ENCODE results near the gene TREM2. TPM values are rescaled to one million over a fixed set of nuclear protein-coding genes. Genes with fewer than 3 reads are reported as not detected.

The TREM2 gene
- total and polyA plus RNA-seq, 4 experiments from 2014 or later, result 2.7 to 4.0 TPM; not detected in 2

DNA sequence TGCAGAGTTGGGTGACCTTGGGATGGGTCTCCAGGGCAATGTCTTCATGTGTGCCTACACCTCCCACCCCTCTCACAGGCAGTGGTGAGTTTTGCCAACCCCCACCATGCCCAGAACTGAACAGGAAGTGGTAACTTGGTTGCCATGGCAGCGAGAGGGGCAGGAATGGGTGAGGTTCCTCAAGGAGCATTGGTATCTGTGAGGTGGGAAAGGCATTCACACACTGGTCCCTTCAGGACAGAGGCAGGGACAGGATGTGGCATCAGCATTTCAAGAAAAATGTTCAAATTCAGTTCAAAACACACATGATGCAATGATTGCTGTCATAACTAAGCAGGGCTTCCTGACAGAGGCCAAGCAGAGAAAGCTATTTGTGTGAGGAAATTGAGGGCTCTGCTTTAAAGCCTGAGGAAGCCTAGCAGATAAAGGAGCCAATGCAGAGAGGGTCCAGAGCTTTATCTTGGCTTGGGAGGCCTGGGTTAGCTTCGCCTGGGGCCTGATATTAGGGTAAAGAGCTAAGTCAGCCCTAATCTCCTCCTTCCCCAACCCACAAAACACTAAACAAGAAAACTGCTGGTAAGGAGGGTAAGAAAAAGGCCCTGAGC, 37.5 kb upstream of the TREM2 start:
- peaks cover 0 to 3% (median 0%) of the 10 kb centered on the region in 8 donors for H3K9me3 Mint-ChIP-seq

DNA sequence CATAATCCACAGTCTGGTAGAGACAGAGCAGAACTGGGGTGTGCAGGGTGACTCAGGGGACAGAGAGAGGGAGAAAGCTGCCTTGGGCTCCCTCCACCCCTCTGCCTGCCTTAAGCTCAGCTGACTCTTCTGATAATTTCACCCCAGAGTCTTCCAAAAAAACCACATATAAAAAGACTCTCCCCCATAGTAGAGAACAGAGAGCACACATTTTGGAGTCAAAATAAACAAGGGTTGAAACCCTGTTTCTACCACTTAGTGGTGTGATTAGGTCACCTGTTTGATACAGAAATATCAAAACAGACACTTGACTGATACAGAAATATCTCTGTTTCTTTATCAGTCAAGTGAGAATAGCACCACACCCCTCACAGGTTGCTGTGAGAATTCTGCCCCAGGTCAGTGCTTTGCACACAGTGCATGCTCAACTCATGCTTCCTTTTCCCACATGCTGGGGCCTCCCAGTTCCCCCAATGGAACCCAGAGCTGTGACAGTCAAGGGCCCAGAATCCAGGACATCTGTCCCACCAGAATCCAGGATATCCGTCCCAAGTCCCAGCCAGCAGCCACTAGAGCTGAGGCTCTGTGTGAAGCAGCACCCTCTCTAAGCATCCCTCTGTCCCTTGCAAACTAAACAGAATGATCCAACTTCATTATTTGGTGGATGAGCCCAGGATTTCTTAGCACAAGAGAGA, 36.8 kb upstream of the TREM2 start:
- peak overlapping the region; percentile 5 to 19 for H3K4me3 ChIP-seq (ENCODE audit: low read length in 2 of 2)
- CTCF ChIA-PET (ENCODE audit: partially characterized antibody), result interaction anchor here (1.0 to 3.2 kb wide), 8 partner anchors 8 to 160 kb away, joined by 3 to 18 read pairs (median 4); partner anchors contain the start of gene UNC5CL
- peak overlapping the region; percentile 94 to 98 (median 97) for H3K27ac Mint-ChIP-seq
- H3K27me3 Mint-ChIP-seq, result no peaks in the 10 kb centered on the region
- no peaks in the 10 kb centered on the region for H3K9me3 ChIP-seq (ENCODE audit: control insufficient read depth in 1 of 2, low read length in 2 of 2)
- peaks cover 54 to 95% (median 71%) of the 10 kb centered on the region in 4 donors for H3K4me1 Mint-ChIP-seq
- H3K27ac ChIP-seq (ENCODE audit: low read depth, low read length), result peak overlapping the region; percentile 78
- DNase-seq, result peak in 3 of 5 donors; percentile 9 to 35 (median 30)
- H3K36me3 Mint-ChIP-seq, result peaks cover 6 to 11% of the 10 kb centered on the region in 2 donors
- H3K27me3 ChIP-seq (ENCODE audit: insufficient read depth, low read length), result no peaks in the 10 kb centered on the region
- no peaks in the 10 kb centered on the region for H3K36me3 ChIP-seq (ENCODE audit: insufficient read depth, low read length)
- peak overlapping the region; percentile 68 to 86 (median 78) for H3K4me3 Mint-ChIP-seq
- peaks cover 0 to under 1% (median 0%) of the 10 kb centered on the region in 8 donors for H3K9me3 Mint-ChIP-seq
- peaks cover 61% of the 10 kb centered on the region for H3K4me1 ChIP-seq (ENCODE audit: insufficient read depth, low read length)
- intact Hi-C loops (cut with micrococcal nuclease), result loop anchor here (1.0 to 2.0 kb wide), 2 partner anchors 99 to 127 kb away; partner anchors contain the start of genes NFYA and OARD1
- POLR2A ChIA-PET (ENCODE audit: partially characterized antibody), result interaction anchor here (0.7 to 1.8 kb wide), 6 partner anchors 18 to 129 kb away, joined by 3 to 15 read pairs (median 5); partner anchors contain the start of genes NFYA and OARD1

More for the DNA sequence above, 37.5 kb upstream of the TREM2 start:
- Mint-ChIP-seq H3K4me3 (peak overlapping the region; percentile 68 to 86 (median 78)), H3K36me3 (peaks cover 2 to 11% of the 10 kb centered on the region in 2 donors), H3K4me1 (peaks cover 51 to 95% (median 65%) of the 10 kb centered on the region in 4 donors), H3K27ac (peak overlapping the region; percentile 94 to 98 (median 97)), H3K27me3 (no peaks in the 10 kb centered on the region)
- DNase-seq, result peak; percentile 62 to 79 (median 73)
- no peaks in the 10 kb centered on the region for H3K9me3 ChIP-seq (ENCODE audit: control insufficient read depth in 1 of 2, low read length in 2 of 2)
- ChIA-PET CTCF (ENCODE audit: partially characterized antibody) (interaction anchor here (0.8 to 3.2 kb wide), 9 partner anchors 8 to 161 kb away, joined by 3 to 18 read pairs (median 3); partner anchors contain the start of genes NFYA, OARD1 and UNC5CL), POLR2A (ENCODE audit: partially characterized antibody) (interaction anchor here (0.7 to 1.8 kb wide), 7 partner anchors 18 to 144 kb away, joined by 3 to 15 read pairs (median 3); partner anchors contain the start of genes NFYA and OARD1)
- H3K36me3 ChIP-seq (ENCODE audit: insufficient read depth, low read length), result no peaks in the 10 kb centered on the region
- H3K4me3 ChIP-seq (ENCODE audit: low read length in 2 of 2), result peak overlapping the region; percentile 5 to 37
- intact Hi-C loops (cut with micrococcal nuclease), result loop anchor here (1.0 to 2.0 kb wide), 2 partner anchors 98 to 128 kb away; partner anchors contain the start of genes NFYA and OARD1
- peak overlapping the region; percentile 78 for H3K27ac ChIP-seq (ENCODE audit: low read depth, low read length)
- peaks cover 61% of the 10 kb centered on the region for H3K4me1 ChIP-seq (ENCODE audit: insufficient read depth, low read length)
- no peaks in the 10 kb centered on the region for H3K27me3 ChIP-seq (ENCODE audit: insufficient read depth, low read length)

DNA sequence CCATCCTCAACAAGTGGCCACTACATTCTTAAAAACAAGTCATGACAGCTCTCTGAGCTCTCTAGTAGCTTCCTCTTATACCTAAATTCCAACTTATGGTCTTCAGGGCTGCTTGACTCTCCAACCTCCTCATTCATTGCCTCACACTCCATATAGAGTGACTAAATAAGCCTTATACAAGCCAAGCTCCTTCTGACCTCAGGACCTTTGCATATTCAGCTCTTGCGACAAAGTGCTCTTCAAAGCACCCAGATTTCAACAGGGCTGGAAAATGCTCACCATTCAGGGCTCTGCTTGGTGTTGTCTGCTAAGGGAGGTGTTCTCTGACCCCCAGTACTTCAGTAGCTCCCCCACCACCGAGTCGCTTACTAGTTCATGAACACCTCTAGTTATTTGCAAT, 34.3 kb upstream of the TREM2 start:
- intact Hi-C loops (cut with micrococcal nuclease), result no loop called here
- CTCF ChIA-PET (ENCODE audit: partially characterized antibody), result interaction anchor here (0.9 to 3.7 kb wide), 2 partner anchors 15 to 24 kb away, joined by 3 to 26 read pairs; no protein-coding TSS in a partner anchor
- POLR2A ChIA-PET (ENCODE audit: partially characterized antibody), result no interaction called here
- Mint-ChIP-seq H3K27me3 (no peaks in the 10 kb centered on the region), H3K4me3 (no peak overlapping the region), H3K27ac (peak overlapping the region in 6 of 7 donors; percentile 22 to 86 (median 69)), H3K9me3 (no peaks in the 10 kb centered on the region), H3K36me3 (peaks cover 10 to 14% of the 10 kb centered on the region in 2 donors), H3K4me1 (peaks cover 51 to 83% (median 67%) of the 10 kb centered on the region in 4 donors)
- no peak for DNase-seq
- Histone ChIP-seq H3K27ac (ENCODE audit: low read depth, low read length) (no peak overlapping the region), H3K36me3 (ENCODE audit: insufficient read depth, low read length) (no peaks in the 10 kb centered on the region), H3K4me3 (ENCODE audit: low read length in 2 of 2) (no peak overlapping the region), H3K4me1 (ENCODE audit: insufficient read depth, low read length) (peaks cover 41% of the 10 kb centered on the region), H3K27me3 (ENCODE audit: insufficient read depth, low read length) (no peaks in the 10 kb centered on the region), H3K9me3 (ENCODE audit: control insufficient read depth in 1 of 2, low read length in 2 of 2) (no peaks in the 10 kb centered on the region)

- Mint-ChIP-seq H3K27me3 (no peaks in the 10 kb centered on the region), H3K4me1 (peaks cover 25 to 57% (median 42%) of the 10 kb centered on the region in 4 donors), H3K4me3 (no peak overlapping the region), H3K27ac (peak overlapping the region in 6 of 7 donors; percentile 33 to 88 (median 72)), H3K9me3 (peaks cover 0 to 8% (median 3%) of the 10 kb centered on the region in 8 donors), H3K36me3 (peaks cover 10 to 28% of the 10 kb centered on the region in 2 donors)
- ChIA-PET POLR2A (ENCODE audit: partially characterized antibody) (no interaction called here), CTCF (ENCODE audit: partially characterized antibody) (interaction anchor here (3.7 kb wide), 1 partner anchor 12 kb away, joined by 26 read pairs; no protein-coding TSS in a partner anchor)
- no peak for DNase-seq
- no peaks in the 10 kb centered on the region for H3K36me3 ChIP-seq (ENCODE audit: insufficient read depth, low read length)
- H3K27ac ChIP-seq (ENCODE audit: low read depth, low read length), result no peak overlapping the region
- intact Hi-C loops (cut with micrococcal nuclease), result no loop called here
- no peaks in the 10 kb centered on the region for H3K9me3 ChIP-seq (ENCODE audit: control insufficient read depth in 1 of 2, low read length in 2 of 2)
- peaks cover 24% of the 10 kb centered on the region for H3K4me1 ChIP-seq (ENCODE audit: insufficient read depth, low read length)
- H3K4me3 ChIP-seq (ENCODE audit: low read length in 2 of 2), result no peak overlapping the region
- H3K27me3 ChIP-seq (ENCODE audit: insufficient read depth, low read length), result no peaks in the 10 kb centered on the region
Measured at GRCh38 chr6:41194386-41194785, 31.5 kb upstream of the TREM2 start.

DNA sequence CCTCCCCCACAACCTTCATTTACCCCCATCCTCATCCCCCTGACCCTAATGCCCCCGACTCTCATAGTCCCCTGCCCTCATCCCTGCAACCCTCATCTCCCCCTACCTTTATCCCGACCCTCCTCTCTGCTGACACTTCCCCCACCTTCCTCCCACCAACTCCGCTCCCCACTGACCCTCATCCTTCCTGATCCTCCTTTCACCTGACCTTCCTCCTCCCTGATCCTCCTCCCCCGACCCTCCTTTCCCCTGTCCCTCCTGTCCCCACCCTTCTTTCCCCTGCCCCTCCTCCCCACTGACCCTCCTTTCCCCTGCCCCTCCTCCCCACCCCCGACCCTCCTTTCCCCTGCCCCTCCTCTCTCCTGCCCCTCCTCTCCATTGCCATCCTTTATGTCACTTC, 31.0 kb upstream of the TREM2 start:
- Mint-ChIP-seq H3K9me3 (peaks cover 0 to 9% (median 3%) of the 10 kb centered on the region in 8 donors), H3K27ac (peak overlapping the region in 3 of 7 donors; percentile 68 to 81 (median 69)), H3K36me3 (peaks cover 10 to 29% of the 10 kb centered on the region in 2 donors), H3K4me1 (peaks cover 23 to 53% (median 39%) of the 10 kb centered on the region in 4 donors), H3K4me3 (no peak overlapping the region), H3K27me3 (no peaks in the 10 kb centered on the region)
- POLR2A ChIA-PET (ENCODE audit: partially characterized antibody), result no interaction called here
- peaks cover 22% of the 10 kb centered on the region for H3K4me1 ChIP-seq (ENCODE audit: insufficient read depth, low read length)
- DNase-seq, result no peak
- CTCF ChIA-PET (ENCODE audit: partially characterized antibody), result no interaction called here
- H3K27ac ChIP-seq (ENCODE audit: low read depth, low read length), result no peak overlapping the region
- no peaks in the 10 kb centered on the region for H3K27me3 ChIP-seq (ENCODE audit: insufficient read depth, low read length)
- no peak overlapping the region for H3K4me3 ChIP-seq (ENCODE audit: low read length in 2 of 2)
- no peaks in the 10 kb centered on the region for H3K36me3 ChIP-seq (ENCODE audit: insufficient read depth, low read length)
- no peaks in the 10 kb centered on the region for H3K9me3 ChIP-seq (ENCODE audit: control insufficient read depth in 1 of 2, low read length in 2 of 2)
- intact Hi-C loops (cut with micrococcal nuclease), result no loop called here

DNA sequence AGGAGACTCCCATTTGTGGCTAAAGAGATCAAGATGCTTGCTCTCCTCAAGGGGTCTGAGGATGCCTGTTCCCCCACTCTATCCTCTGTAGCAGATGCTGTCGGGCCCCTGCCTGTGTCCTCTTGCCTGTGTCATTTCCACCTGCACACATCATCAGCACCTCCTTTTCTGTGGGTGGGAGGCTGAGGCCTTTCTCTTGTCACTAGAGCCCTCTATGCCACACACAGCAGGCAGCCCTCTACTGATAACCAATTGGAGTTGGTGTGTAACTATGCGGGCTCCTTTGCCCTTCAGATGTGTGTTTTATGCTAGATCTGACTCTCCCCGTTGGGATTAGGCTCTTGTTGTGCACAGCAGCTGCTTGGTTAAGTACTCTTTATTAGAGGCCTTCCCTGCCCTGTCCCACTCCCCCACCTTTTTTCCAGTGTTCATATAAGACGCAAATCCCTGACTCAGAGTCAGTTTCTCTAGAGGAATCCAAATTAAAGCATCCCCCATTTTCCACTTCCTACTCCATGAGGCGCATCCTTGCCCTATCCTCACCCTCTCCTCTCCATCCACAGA, 30.3 kb upstream of the TREM2 start:
- Mint-ChIP-seq H3K4me3 (no peak overlapping the region), H3K9me3 (peaks cover 0 to 9% (median 3%) of the 10 kb centered on the region in 8 donors), H3K27me3 (no peaks in the 10 kb centered on the region), H3K36me3 (peaks cover 10 to 29% of the 10 kb centered on the region in 2 donors), H3K27ac (peak overlapping the region in 4 of 7 donors; percentile 62 to 90 (median 74)), H3K4me1 (peaks cover 28 to 53% (median 40%) of the 10 kb centered on the region in 4 donors)
- no peaks in the 10 kb centered on the region for H3K27me3 ChIP-seq (ENCODE audit: insufficient read depth, low read length)
- no peak overlapping the region for H3K27ac ChIP-seq (ENCODE audit: low read depth, low read length)
- no peaks in the 10 kb centered on the region for H3K36me3 ChIP-seq (ENCODE audit: insufficient read depth, low read length)
- DNase-seq, result no peak
- H3K4me3 ChIP-seq (ENCODE audit: low read length in 2 of 2), result no peak overlapping the region
- ChIA-PET POLR2A (ENCODE audit: partially characterized antibody) (no interaction called here), CTCF (ENCODE audit: partially characterized antibody) (no interaction called here)
- intact Hi-C loops (cut with micrococcal nuclease), result no loop called here
- no peaks in the 10 kb centered on the region for H3K9me3 ChIP-seq (ENCODE audit: control insufficient read depth in 1 of 2, low read length in 2 of 2)
- H3K4me1 ChIP-seq (ENCODE audit: insufficient read depth, low read length), result peaks cover 22% of the 10 kb centered on the region
